PC-3 (cell line): ENCODE results near the gene LPCAT2. TPM values are rescaled to one million over a fixed set of nuclear protein-coding genes. Genes with fewer than 3 reads are reported as not detected.

ENCODE experiments used
- ATAC-seq: fragments of 200-7000 bp; cut with Tn5 transposase; 2 replicates; pipeline ENCODE4 v1.9.1; 2020; ENCODE audit warnings: mild to moderate bottlenecking, moderate library complexity
- BruUV-seq: library from RNA; stranded (reverse); fragments of 400-500 nt; replicated peaks from 2 replicates; lab custom pipeline; 2021; lab: Mats Ljungman, UMichigan
- CTCF ChIA-PET: fragments of 300-600 bp; sonication (Branson Sonifier 250); formaldehyde crosslinking; loops from one replicate; lab custom pipeline; 2022; ENCODE audit warnings: antibody characterized with exemption; lab: Charles Lee
- POLR2A ChIA-PET: fragments of 300-600 bp; sonication (Branson Sonifier 250); formaldehyde crosslinking; loops from one replicate; lab custom pipeline; 2022; ENCODE audit warnings: antibody characterized with exemption; ENCODE audit not compliant: unreplicated experiment; lab: Charles Lee
- DNase-seq: peaks from one replicate; pipeline ENCODE4 v3.0.0-alpha.2; 2015
- H2AFZ ChIP-seq: fragments of 300-600 bp; sonication (generic); 2 replicates; pipeline ENCODE4 v1.6.0; 2016; ENCODE audit warnings: antibody characterized with exemption, low read length
- H3F3A ChIP-seq: fragments of 300-600 bp; sonication (generic); one replicate; pipeline ENCODE4 v1.6.0; 2017; ENCODE audit warnings: antibody characterized with exemption, low read length, control low read depth, mild to moderate bottlenecking; ENCODE audit not compliant: unreplicated experiment
- H3K27ac ChIP-seq: fragments of 300-600 bp; sonication (generic); 2 replicates; pipeline ENCODE4 v1.5.1; 2016; ENCODE audit warnings: mild to moderate bottlenecking, low read length
- H3K27me3 ChIP-seq: fragments of 300-600 bp; sonication (generic); 2 replicates; pipeline ENCODE4 v1.6.1; 2016; ENCODE audit warnings: low read length, mixed read lengths
- H3K36me3 ChIP-seq: fragments of 300-600 bp; sonication (generic); 2 replicates; pipeline ENCODE4 v1.6.1; 2016; ENCODE audit warnings: low read depth, mixed run types, low read length, mixed read lengths
- H3K4me1 ChIP-seq: fragments of 300-600 bp; sonication (generic); 2 replicates; pipeline ENCODE4 v1.5.1; 2016; ENCODE audit warnings: low read length; ENCODE audit not compliant: insufficient read depth
- H3K4me2 ChIP-seq: fragments of 300-600 bp; sonication (generic); 2 replicates; pipeline ENCODE4 v1.6.0; 2016; ENCODE audit warnings: low read length
- H3K4me3 ChIP-seq: fragments of 300-600 bp; sonication (generic); 2 replicates; pipeline ENCODE4 v1.5.1; 2016; ENCODE audit warnings: mild to moderate bottlenecking, low read length, mixed read lengths
- H3K79me2 ChIP-seq: fragments of 300-600 bp; sonication (generic); 2 replicates; pipeline ENCODE4 v1.6.1; 2017; ENCODE audit warnings: low read length, mixed read lengths
- H3K9ac ChIP-seq: fragments of 300-600 bp; sonication (generic); 2 replicates; pipeline ENCODE4 v1.6.0; 2016; ENCODE audit warnings: mild to moderate bottlenecking, low read length
- H3K9me2 ChIP-seq: fragments of 300-600 bp; sonication (generic); replicated peaks from 2 replicates; pipeline ENCODE4 v1.6.1; 2016; ENCODE audit warnings: mixed run types, low read length, mixed read lengths
- H3K9me3 ChIP-seq: fragments of 300-600 bp; sonication (generic); 2 replicates; pipeline ENCODE4 v1.6.1; 2016; ENCODE audit warnings: low read length, mixed read lengths
- H4K20me1 ChIP-seq: fragments of 300-600 bp; sonication (generic); 2 replicates; pipeline ENCODE4 v1.6.1; 2016; ENCODE audit warnings: low read length, mixed read lengths
- EZH2 ChIP-seq: fragments of 300-600 bp; sonication (generic); IDR thresholded peaks from one replicate; pipeline ENCODE4 v1.6.1; 2017; ENCODE audit warnings: antibody characterized with exemption, mild to moderate bottlenecking, low read length; ENCODE audit not compliant: unreplicated experiment
- EZH2phosphoT487 ChIP-seq: fragments of 300-600 bp; sonication (generic); IDR thresholded peaks from 2 replicates; pipeline ENCODE4 v1.6.1; 2018; ENCODE audit warnings: mild to moderate bottlenecking, antibody characterized with exemption, low read length, borderline replicate concordance
- intact Hi-C: fragments of 100-400 bp; cut with micrococcal nuclease; formaldehyde crosslinking; loops from 2 replicates; pipeline ENCODE4 v1.9.0; 2023
- total RNA-seq: library from RNA; depleted of rRNA; stranded (reverse); fragments of >200 nt; gene quantifications from 2 replicates; pipeline ENCODE4 v1.2.3, GENCODE V29; 2014
- TF ChIP-seq, protein P1 (sequence below): fragments of 300-600 bp; sonication (generic); conservative IDR thresholded peaks from 2 replicates; pipeline ENCODE4 v1.5.1; 2017; ENCODE audit warnings: antibody characterized with exemption, low read depth, mild to moderate bottlenecking, low read length

Gene LPCAT2
- total RNA-seq, 1 experiment from 2014 or later, result 8.0 TPM

DNA sequence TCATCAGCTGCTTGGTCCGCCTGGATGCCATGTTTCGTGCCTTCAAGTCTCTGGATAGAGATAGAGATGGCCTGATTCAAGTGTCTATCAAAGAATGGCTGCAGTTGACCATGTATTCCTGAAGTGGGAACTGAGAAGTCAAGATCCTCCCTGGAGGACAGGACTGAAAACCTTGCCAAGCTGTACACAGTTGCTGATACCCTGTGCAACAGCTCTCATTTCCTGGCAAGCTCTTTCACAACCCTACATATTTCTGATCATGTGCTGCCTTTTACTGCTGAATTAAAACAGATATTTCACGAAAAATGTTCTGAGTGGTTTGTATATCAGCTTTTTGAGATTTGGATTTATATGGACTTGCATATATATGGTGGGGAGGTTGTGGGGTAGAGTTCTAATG, 58.5 kb downstream of the LPCAT2 start:
- H3K27me3 ChIP-seq, result no peaks in the 10 kb centered on the region
- TF ChIP-seq, protein P1, sequence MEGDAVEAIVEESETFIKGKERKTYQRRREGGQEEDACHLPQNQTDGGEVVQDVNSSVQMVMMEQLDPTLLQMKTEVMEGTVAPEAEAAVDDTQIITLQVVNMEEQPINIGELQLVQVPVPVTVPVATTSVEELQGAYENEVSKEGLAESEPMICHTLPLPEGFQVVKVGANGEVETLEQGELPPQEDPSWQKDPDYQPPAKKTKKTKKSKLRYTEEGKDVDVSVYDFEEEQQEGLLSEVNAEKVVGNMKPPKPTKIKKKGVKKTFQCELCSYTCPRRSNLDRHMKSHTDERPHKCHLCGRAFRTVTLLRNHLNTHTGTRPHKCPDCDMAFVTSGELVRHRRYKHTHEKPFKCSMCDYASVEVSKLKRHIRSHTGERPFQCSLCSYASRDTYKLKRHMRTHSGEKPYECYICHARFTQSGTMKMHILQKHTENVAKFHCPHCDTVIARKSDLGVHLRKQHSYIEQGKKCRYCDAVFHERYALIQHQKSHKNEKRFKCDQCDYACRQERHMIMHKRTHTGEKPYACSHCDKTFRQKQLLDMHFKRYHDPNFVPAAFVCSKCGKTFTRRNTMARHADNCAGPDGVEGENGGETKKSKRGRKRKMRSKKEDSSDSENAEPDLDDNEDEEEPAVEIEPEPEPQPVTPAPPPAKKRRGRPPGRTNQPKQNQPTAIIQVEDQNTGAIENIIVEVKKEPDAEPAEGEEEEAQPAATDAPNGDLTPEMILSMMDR, result no peak
- TF ChIP-seq EZH2, result no peak
- no peak for TF ChIP-seq EZH2phosphoT487
- no peak overlapping the region for H2AFZ ChIP-seq
- DNase-seq, result no peak
- no peak overlapping the region for H3K27ac ChIP-seq
- no TSS peak for BruUV-seq
- no peaks in the 10 kb centered on the region for H3K36me3 ChIP-seq
- no peaks in the 10 kb centered on the region for H3K4me1 ChIP-seq
- no peaks in the 10 kb centered on the region for H4K20me1 ChIP-seq
- no peak overlapping the region for H3K4me2 ChIP-seq
- H3K9me2 ChIP-seq, result no peaks in the 10 kb centered on the region
- no peak overlapping the region for H3K9ac ChIP-seq
- H3K4me3 ChIP-seq, result no peak overlapping the region
- intact Hi-C loops, result no loop called here
- POLR2A ChIA-PET, result no interaction called here
- CTCF ChIA-PET, result no interaction called here
- H3K79me2 ChIP-seq, result no peaks in the 10 kb centered on the region
- ATAC-seq, result no peak
- H3F3A ChIP-seq, result no peaks in the 10 kb centered on the region
- no peaks in the 10 kb centered on the region for H3K9me3 ChIP-seq

DNA sequence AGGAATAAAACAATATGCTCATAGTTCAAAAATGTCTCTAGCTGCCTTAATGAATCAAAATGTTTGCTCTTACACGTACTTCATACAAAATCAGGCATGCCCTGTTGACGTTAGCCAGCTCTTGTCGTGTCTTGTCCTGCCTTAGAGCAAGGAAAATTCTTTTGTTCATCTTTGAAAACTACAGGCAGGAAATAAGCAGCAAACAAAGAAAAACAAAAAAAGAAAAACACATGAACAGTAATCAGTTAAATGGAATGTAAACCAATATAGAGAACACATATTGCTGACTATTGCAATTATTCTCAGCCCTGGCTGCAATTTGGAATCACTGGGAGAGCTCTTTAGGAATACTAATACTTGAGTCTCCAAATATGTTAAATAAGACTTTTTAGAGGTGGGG, 59.3 kb downstream of the LPCAT2 start:
- Histone ChIP-seq H3K4me2 (no peak overlapping the region), H3K4me1 (no peaks in the 10 kb centered on the region), H3K9me2 (no peaks in the 10 kb centered on the region), H3K9ac (no peak overlapping the region), H2AFZ (no peak overlapping the region), H3K9me3 (no peaks in the 10 kb centered on the region), H3F3A (no peaks in the 10 kb centered on the region), H3K27ac (no peak overlapping the region), H3K4me3 (no peak overlapping the region), H3K79me2 (no peaks in the 10 kb centered on the region), H3K36me3 (no peaks in the 10 kb centered on the region), H3K27me3 (no peaks in the 10 kb centered on the region), H4K20me1 (no peaks in the 10 kb centered on the region)
- no peak for DNase-seq
- ChIA-PET CTCF (no interaction called here), POLR2A (no interaction called here)
- no peak for ATAC-seq
- BruUV-seq, result no TSS peak
- intact Hi-C loops, result no loop called here
- TF ChIP-seq, protein P1, result no peak
- no peak for TF ChIP-seq EZH2
- TF ChIP-seq EZH2phosphoT487, result no peak

DNA sequence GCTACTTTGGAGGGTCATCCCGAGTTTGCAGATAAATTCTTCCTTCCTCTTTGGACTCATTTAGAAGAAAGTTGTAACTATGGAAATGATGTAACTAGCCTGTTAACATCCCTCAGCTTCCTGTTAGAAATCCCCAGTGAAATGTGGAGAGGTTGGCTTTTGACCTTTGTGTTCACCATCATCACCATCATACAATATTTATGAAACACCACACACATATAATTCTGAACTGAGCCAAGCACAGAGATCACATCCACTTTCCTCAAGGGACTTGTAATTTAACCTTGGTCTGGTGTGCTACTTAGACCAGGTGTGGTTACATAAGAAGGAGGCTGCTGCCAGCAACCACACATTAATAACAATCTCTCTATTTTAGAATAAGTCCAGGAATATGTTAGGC, 60.2 kb downstream of the LPCAT2 start:
- Histone ChIP-seq H3K4me3 (no peak overlapping the region), H3K79me2 (no peaks in the 10 kb centered on the region), H3K27me3 (no peaks in the 10 kb centered on the region), H3K27ac (no peak overlapping the region), H3K9me3 (no peaks in the 10 kb centered on the region), H3K36me3 (no peaks in the 10 kb centered on the region), H3K4me1 (no peaks in the 10 kb centered on the region), H3K9me2 (no peaks in the 10 kb centered on the region), H3F3A (no peaks in the 10 kb centered on the region), H3K4me2 (no peak overlapping the region), H4K20me1 (no peaks in the 10 kb centered on the region), H3K9ac (no peak overlapping the region), H2AFZ (no peak overlapping the region)
- intact Hi-C loops, result no loop called here
- no peak for TF ChIP-seq EZH2phosphoT487
- no peak for TF ChIP-seq EZH2
- TF ChIP-seq, protein P1, result no peak
- ChIA-PET CTCF (no interaction called here), POLR2A (no interaction called here)
- no TSS peak for BruUV-seq
- ATAC-seq (no peak), DNase-seq (no peak)
